HepG2 (cell line): ENCODE measurements around the gene TATDN2. TPM values are rescaled to one million over a fixed set of nuclear protein-coding genes. Genes with fewer than 3 reads are reported as not detected.

Experiments used
- ADNP ChIP-seq: sonication (generic); formaldehyde crosslinking; IDR thresholded peaks from 2 replicates; pipeline ENCODE4 v1.4.0; 2020; ENCODE audit warnings: missing genetic modification reagents
- CEBPB ChIP-seq: IDR thresholded peaks from 2 replicates; pipeline ENCODE4 v1.6.1; 2011; ENCODE audit warnings: low read depth, low read length, improper control_type of control experiment, borderline replicate concordance
- CEBPG ChIP-seq: IDR thresholded peaks from 2 replicates; pipeline ENCODE4 v1.6.1; 2016
- ELF3 ChIP-seq: IDR thresholded peaks from 2 replicates; pipeline ENCODE4 v1.6.1; 2016; ENCODE audit warnings: missing genetic modification reagents, missing compliant biosample characterization
- GZF1 ChIP-seq: sonication (generic); formaldehyde crosslinking; IDR thresholded peaks from 2 replicates; pipeline ENCODE4 v1.5.1; 2020; ENCODE audit warnings: mild to moderate bottlenecking, missing genetic modification reagents
- HNRNPH1 ChIP-seq: fragments of 200-400 bp; formaldehyde crosslinking; optimal IDR thresholded peaks from 2 replicates; pipeline ENCODE3; 2017; ENCODE audit warnings: mild to moderate bottlenecking, low read depth, low read length
- MAF1 ChIP-seq: sonication (generic); formaldehyde crosslinking; IDR thresholded peaks from 2 replicates; pipeline ENCODE4 v1.5.0; 2020; ENCODE audit warnings: missing genetic modification reagents, borderline replicate concordance
- MLXIP ChIP-seq: sonication (generic); formaldehyde crosslinking; IDR thresholded peaks from 2 replicates; pipeline ENCODE4 v1.9.0; 2021; ENCODE audit warnings: missing genetic modification reagents, borderline replicate concordance
- RCOR2 ChIP-seq: IDR thresholded peaks from 2 replicates; pipeline ENCODE4 v1.6.1; 2016; ENCODE audit warnings: missing biosample characterization, missing genetic modification reagents
- REPIN1 ChIP-seq: sonication (generic); formaldehyde crosslinking; IDR thresholded peaks from 2 replicates; pipeline ENCODE4 v1.8.0; 2022; ENCODE audit warnings: missing genetic modification reagents, low read depth, mild to moderate bottlenecking, borderline replicate concordance
- SMARCE1 ChIP-seq: fragments of 450-650 bp; IDR thresholded peaks from 2 replicates; pipeline ENCODE4 v1.6.1; 2017; ENCODE audit warnings: borderline replicate concordance
- SP4 ChIP-seq: sonication (generic); formaldehyde crosslinking; IDR thresholded peaks from 2 replicates; pipeline ENCODE4 v1.8.1; 2023; ENCODE audit warnings: mild to moderate bottlenecking, missing genetic modification reagents
- SPEN ChIP-seq: sonication (generic); formaldehyde crosslinking; IDR thresholded peaks from 2 replicates; pipeline ENCODE4 v1.5.1; 2020; ENCODE audit warnings: low read depth, mild to moderate bottlenecking, missing genetic modification reagents
- THAP11 ChIP-seq: IDR thresholded peaks from 2 replicates; pipeline ENCODE4 v1.6.1; 2016; ENCODE audit warnings: missing biosample characterization, missing genetic modification reagents
- XBP1 ChIP-seq: sonication (generic); formaldehyde crosslinking; IDR thresholded peaks from 2 replicates; pipeline ENCODE4 v1.5.0; 2020; ENCODE audit warnings: missing genetic modification reagents
- YEATS2 ChIP-seq: sonication (generic); formaldehyde crosslinking; IDR thresholded peaks from 2 replicates; pipeline ENCODE4 v1.4.0; 2020; ENCODE audit warnings: missing genetic modification reagents, borderline replicate concordance
- YEATS4 ChIP-seq: sonication (generic); formaldehyde crosslinking; IDR thresholded peaks from 2 replicates; pipeline ENCODE4 v1.4.0; 2020; ENCODE audit warnings: missing genetic modification reagents, borderline replicate concordance
- ZBTB1 ChIP-seq: sonication (generic); formaldehyde crosslinking; IDR thresholded peaks from 2 replicates; pipeline ENCODE4 v1.4.0; 2020; ENCODE audit warnings: missing genetic modification reagents, borderline replicate concordance
- ZNF44 ChIP-seq: sonication (generic); formaldehyde crosslinking; IDR thresholded peaks from 2 replicates; pipeline ENCODE4 v1.5.1; 2020; ENCODE audit warnings: mild to moderate bottlenecking, missing genetic modification reagents
- ZNF510 ChIP-seq: sonication (generic); formaldehyde crosslinking; IDR thresholded peaks from 2 replicates; pipeline ENCODE4 v1.4.0; 2020; ENCODE audit warnings: low read depth, mild to moderate bottlenecking, missing genetic modification reagents
- ZNF547 ChIP-seq: sonication (generic); formaldehyde crosslinking; IDR thresholded peaks from 2 replicates; pipeline ENCODE4 v1.5.1; 2020; ENCODE audit warnings: mild to moderate bottlenecking, missing genetic modification reagents
- ZNF773 ChIP-seq: sonication (generic); formaldehyde crosslinking; IDR thresholded peaks from 2 replicates; pipeline ENCODE4 v1.4.0; 2020; ENCODE audit warnings: missing genetic modification reagents, borderline replicate concordance
- polyA plus RNA-seq, 8 experiments: library from polyadenylated mRNA; depleted of rRNA in 3 of 8; stranded (reverse) in 7 of 8; unstranded in 1 of 8; fragments of >200 nt; fragmentation: Illumina TruSeq in 4 of 8; extraction: Trizol in 4 of 8; gene quantifications; 2 replicates each; pipeline versions ENCODE4 v1.2.1 to v1.2.3, GENCODE V29; 2011 to 2016; ENCODE audit warnings: low read depth in 4 of 8, missing spikeins in 1 of 8, mixed read lengths in 1 of 8; ENCODE audit not compliant: insufficient read depth in 1 of 8
- total RNA-seq, 5 experiments: library from RNA; depleted of rRNA; stranded (reverse); fragments of >200 nt; fragmentation: Illumina TruSeq; extraction: Trizol; gene quantifications; 2 replicates each; pipeline ENCODE4 v1.2.3, GENCODE V29; 2016; ENCODE audit warnings: low read depth in 1 of 5
- TF ChIP-seq, protein P1 (sequence below): sonication (generic); formaldehyde crosslinking; IDR thresholded peaks from 2 replicates; pipeline ENCODE4 v1.9.0; 2021; ENCODE audit warnings: missing genetic modification reagents, borderline replicate concordance
- TF ChIP-seq, protein P2 (sequence below): sonication (generic); formaldehyde crosslinking; IDR thresholded peaks from 2 replicates; pipeline ENCODE4 v1.8.0; 2022; ENCODE audit warnings: mild to moderate bottlenecking, missing genetic modification reagents, moderate library complexity
- TF ChIP-seq, protein P3 (sequence below): sonication (generic); formaldehyde crosslinking; IDR thresholded peaks from 2 replicates; pipeline ENCODE4 v1.4.0; 2020; ENCODE audit warnings: low read depth, mild to moderate bottlenecking, missing genetic modification reagents

TATDN2 gene
- total and polyA plus RNA-seq, 2 of the 13 experiments (the other 11 are each of a cell fraction or from before 2014, with no cell fraction given): 12.1 to 21.9 TPM

- TF ChIP-seq SP4 (CRISPR knock-in tag): no peak
- no peak for TF ChIP-seq YEATS4 (CRISPR knock-in tag)
- no peak for TF ChIP-seq ADNP
- no peak for TF ChIP-seq REPIN1 (CRISPR knock-in tag)
- TF ChIP-seq SPEN (CRISPR knock-in tag): no peak
- TF ChIP-seq RCOR2 (CRISPR knock-in tag): peak; percentile 91
- no peak for TF ChIP-seq ZNF547 (CRISPR knock-in tag)
- no peak for TF ChIP-seq GZF1
- no peak for TF ChIP-seq YEATS2 (CRISPR knock-in tag)
- TF ChIP-seq, protein P1, sequence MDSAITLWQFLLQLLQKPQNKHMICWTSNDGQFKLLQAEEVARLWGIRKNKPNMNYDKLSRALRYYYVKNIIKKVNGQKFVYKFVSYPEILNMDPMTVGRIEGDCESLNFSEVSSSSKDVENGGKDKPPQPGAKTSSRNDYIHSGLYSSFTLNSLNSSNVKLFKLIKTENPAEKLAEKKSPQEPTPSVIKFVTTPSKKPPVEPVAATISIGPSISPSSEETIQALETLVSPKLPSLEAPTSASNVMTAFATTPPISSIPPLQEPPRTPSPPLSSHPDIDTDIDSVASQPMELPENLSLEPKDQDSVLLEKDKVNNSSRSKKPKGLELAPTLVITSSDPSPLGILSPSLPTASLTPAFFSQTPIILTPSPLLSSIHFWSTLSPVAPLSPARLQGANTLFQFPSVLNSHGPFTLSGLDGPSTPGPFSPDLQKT: no peak
- TF ChIP-seq ZNF510 (CRISPR knock-in tag): no peak
- TF ChIP-seq CEBPG (CRISPR knock-in tag): no peak
- TF ChIP-seq, protein P2, sequence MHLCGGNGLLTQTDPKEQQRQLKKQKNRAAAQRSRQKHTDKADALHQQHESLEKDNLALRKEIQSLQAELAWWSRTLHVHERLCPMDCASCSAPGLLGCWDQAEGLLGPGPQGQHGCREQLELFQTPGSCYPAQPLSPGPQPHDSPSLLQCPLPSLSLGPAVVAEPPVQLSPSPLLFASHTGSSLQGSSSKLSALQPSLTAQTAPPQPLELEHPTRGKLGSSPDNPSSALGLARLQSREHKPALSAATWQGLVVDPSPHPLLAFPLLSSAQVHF (CRISPR knock-in tag): no peak
- no peak for TF ChIP-seq MLXIP (CRISPR knock-in tag)
- no peak for TF ChIP-seq CEBPB
- TF ChIP-seq ZNF44 (CRISPR knock-in tag): no peak
- TF ChIP-seq HNRNPH1: no peak
- TF ChIP-seq MAF1 (CRISPR knock-in tag): no peak
- no peak for TF ChIP-seq XBP1 (CRISPR knock-in tag)
- TF ChIP-seq ZBTB1 (CRISPR knock-in tag): no peak
- TF ChIP-seq SMARCE1: no peak
- peak; percentile 44 for TF ChIP-seq THAP11
- TF ChIP-seq, protein P3, sequence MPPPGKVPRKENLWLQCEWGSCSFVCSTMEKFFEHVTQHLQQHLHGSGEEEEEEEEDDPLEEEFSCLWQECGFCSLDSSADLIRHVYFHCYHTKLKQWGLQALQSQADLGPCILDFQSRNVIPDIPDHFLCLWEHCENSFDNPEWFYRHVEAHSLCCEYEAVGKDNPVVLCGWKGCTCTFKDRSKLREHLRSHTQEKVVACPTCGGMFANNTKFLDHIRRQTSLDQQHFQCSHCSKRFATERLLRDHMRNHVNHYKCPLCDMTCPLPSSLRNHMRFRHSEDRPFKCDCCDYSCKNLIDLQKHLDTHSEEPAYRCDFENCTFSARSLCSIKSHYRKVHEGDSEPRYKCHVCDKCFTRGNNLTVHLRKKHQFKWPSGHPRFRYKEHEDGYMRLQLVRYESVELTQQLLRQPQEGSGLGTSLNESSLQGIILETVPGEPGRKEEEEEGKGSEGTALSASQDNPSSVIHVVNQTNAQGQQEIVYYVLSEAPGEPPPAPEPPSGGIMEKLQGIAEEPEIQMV: no peak
- TF ChIP-seq ELF3: peak; percentile 66
- TF ChIP-seq ZNF773 (CRISPR knock-in tag): no peak
These were observed 24.3 kb upstream of the TATDN2 start (continued) for GRCh38 chr3:10223676-10224639.
